ENCODE results near the gene KIF5C.
A peak's percentile ranks its signal among the peaks of the same experiment; 100 is the strongest.

KIF5C gene

DNA sequence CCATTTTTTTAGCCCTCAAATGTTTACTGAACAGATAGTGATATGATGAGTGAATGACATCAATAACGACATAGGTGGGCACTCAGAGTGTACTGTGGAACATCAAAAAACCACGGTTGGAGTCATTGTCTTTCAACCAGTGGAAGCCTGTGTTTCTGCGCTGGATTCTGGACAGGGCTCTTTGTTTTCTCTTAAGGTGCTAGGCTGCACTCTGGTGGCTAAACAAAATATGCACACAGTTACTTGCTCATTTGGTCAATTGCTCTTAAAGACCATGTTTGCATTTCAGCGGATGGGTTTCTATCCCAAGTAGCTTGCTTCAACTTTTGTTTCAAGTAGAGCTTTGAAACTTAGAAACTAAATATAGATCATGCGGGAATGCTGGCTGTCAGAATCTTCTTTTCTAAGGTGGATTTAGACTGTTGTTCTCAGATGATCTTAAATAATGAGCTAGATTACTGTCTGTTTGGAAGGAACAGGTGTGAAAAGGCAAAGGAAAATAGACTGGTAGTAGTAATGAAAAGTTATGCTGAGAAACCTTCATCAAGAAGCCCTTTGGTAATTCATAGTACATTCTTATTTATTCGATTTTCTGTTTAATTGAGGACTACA is 115.0 kb downstream of the KIF5C start:
- peak; percentile 5 for DNase-seq (ENCODE audit: low read depth)

DNA sequence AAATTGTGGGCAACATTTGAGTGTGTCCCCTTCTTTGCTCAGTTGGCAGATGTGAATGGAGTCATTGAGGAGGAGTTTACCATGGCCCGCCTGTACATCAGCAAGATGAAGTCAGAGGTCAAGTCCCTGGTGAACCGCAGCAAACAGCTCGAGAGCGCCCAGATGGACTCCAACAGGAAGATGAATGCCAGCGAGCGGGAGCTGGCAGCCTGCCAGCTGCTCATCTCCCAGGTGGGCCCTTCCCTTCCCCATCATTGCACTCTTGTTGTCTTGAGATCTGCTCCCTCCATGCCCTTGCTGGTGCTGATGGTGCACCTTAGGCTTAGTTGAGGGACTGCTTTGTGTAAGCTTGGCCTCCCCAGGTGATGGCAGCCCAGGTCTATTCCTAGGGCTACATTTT is 115.9 kb downstream of the KIF5C start:
- DNase-seq (ENCODE audit: low read depth), result no peak

DNA sequence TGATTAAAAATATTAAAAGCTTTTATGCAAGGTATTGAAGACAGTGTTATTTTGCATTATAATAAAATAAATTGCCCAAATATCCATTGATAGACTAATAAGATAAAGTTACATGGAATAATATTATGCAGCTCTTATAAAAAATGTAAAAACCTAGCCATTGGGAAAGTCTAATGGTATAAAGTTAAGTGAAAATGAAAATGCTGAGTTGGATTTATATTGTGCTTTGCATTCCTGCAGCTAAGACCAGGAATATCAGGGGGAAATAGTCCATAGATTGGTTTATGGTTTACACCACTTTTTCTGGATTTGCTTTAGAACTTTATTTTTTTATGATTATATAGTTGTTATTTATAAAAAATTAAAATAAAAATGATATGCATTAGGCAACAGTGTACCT is 117.4 kb downstream of the KIF5C start:
- DNase-seq (ENCODE audit: low read depth), result no peak

DNA sequence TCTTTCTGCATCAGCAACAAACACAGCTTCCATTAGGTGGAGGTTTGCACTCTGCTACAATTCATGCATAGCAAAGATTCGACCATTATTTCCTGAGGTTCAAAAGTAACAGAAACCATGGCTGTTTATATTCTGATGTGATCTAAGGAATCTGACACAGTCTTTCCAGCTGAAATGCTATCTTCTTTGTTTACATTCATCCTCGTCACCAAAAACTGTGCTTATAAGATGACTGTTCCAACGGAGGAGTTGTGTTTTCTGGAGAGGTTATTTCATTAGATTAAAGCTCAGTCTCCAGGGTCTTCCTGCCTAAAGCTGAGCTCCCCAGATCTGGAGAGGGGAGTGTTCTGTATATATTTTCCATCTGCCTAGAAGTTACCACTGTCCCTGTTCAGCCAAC is 118.3 kb downstream of the KIF5C start:
- no peak for DNase-seq (ENCODE audit: low read depth)

DNA sequence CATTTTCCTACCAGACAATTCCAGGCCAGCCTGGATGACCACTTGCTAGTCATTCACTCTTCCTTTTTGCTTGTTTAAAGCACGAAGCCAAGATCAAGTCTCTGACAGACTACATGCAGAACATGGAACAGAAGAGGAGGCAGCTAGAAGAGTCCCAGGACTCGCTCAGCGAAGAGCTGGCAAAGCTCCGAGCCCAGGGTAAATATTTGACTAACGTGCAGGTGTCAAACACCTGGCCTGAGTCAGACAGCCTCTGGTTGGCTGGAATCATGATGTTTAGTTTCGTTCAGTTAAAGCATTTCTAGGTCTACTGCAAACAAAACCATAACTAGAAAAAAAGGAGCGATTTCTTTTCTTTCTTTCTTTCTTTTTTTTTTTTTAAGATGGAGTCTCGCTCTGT is 119.3 kb downstream of the KIF5C start:
- DNase-seq (ENCODE audit: low read depth), result no peak

DNA sequence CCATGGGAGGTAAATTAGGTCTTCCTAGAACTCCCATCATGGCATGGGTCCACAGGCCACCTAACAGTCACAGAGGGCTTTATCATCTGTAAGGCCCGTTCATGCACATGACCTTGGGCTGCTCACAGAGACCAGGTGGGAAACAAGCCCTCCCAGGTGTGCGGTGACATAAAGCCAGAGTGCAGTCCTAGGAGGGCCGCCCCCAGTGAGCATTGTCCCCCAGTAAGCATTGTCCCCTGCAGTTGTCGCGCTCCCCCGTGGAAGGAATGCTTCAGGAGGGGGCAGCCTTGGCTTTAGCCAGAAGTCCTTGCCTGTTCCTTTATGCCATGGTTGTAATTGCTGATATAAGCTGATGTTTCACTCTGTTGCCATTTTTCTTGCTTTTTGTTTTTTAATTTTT is 121.8 kb downstream of the KIF5C start:
- no peak for DNase-seq (ENCODE audit: low read depth)

DNA sequence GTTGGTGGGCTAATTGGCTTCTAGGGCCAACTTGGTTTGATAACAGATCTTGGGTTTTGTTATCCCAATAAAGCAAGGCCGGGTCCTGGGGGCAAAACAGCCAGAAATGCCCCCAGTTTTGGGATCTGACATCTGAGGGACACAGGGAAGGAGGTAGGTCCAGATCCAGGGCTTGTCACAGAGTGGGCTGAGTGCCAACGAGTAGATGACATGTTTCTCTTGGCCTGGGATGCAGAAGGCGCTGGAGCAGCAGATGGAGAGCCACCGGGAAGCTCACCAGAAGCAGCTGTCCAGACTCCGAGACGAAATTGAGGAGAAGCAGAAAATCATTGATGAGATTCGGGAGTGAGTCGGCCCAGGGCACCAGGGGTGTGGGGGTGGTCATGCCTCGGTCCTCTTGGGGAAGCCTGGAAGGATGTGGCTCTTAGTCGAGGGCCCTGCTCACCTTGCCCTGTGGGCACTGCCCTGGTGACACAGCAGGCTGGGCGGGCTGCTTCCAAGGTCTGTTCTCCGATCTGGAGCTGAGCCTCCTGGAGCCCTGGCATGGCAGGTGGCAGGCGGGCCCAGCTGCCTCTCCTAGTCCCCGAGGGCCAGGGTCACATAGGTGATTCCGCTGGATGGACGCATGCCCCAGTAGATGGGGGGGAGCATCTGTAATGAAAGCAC is 123.3 kb downstream of the KIF5C start:
- no peak for DNase-seq (ENCODE audit: low read depth)

DNA sequence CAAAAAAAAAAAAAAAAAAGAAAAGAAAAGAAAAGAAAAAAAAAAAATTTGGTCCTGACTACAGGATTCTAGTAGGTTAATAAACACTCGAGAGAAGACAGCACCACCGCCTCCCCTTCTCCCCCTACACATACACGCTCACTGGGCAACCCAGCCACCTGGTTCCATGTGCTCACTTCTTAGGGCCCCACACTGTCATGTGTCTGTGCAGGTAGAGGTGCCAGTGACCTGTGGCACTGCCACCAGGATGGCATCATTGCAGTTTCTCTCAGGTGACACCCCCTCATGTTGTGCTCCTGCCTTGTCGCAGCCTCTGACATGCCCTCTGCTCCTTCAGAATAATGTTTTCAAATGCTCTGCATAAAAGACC is 123.8 kb downstream of the KIF5C start:
- no peak for DNase-seq (ENCODE audit: low read depth)

DNA sequence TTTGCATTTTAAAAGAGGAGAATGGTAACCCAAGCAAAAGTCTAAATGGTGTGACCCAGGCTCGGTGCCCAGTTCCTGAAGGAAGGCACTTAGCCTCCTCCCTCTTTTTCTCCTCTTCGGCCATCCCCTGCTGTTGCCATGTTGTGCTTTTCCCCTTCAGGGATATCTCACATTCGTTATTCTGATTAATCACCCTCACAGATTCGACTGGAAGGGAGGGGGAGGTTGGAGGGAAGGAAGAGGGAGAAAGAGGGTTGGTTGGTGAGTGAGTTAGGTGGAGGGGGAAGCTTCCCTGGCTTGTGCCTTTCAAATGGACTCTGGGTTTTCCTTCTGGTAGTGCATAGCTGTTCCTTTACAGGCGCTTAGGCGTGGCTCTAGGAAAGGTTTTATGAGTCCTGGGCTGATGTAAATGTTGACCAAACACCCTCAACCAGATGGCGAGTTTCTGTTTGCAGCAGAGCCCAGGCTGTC is 124.5 kb downstream of the KIF5C start:
- DNase-seq (ENCODE audit: low read depth), result no peak

DNA sequence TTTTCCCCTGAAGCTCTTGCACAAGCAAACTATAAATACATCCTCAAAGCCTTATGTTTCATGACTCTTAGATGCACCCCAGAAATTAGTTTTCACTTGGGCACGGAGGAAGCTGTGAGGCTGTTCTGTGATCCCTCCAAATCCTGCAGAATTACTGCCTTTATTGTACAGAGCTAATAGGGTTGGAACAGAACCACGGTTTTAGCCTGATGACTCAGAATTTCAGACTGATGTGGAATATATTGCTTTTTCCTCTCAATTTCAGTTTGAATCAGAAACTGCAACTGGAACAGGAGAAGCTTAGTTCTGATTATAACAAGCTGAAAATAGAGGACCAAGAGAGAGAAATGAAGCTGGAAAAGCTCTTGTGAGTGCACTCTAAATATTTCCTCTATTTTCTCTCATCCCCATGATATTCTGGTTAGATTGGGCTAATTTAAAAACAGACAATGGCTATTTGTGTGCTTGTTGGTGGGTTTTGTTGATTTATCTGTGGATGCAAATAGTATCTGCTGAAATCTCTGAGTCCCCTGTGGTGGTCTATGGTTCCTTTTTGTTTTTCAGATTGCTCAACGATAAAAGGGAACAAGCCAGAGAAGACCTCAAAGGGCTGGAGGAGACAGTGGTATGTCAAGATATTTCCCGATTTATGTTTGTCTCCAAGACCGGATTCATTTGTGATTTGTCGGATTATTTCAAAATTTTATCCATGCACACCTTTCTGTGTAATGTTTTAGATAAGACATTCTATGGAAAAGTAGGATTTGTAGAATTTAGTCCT is 125.3 kb downstream of the KIF5C start:
- DNase-seq (ENCODE audit: low read depth), result no peak

DNA sequence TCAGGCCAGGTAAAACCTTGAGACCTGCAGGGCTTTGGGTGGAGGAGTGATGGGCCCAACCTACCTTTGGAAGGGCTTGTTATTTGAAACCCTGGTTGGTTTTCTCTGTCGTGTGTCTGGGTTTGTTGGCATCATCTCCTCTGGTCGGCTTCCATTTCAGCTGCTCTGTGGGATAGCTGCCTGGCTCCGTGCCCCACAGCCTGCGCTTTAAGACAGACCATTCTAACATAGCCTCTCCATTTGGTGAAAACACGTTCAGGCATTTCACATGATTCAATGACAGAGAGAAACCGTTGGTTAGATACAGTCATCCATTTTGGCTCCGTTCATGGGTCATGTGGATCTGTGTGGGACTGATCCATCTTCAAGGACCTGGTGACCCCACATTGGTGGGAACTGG is 126.5 kb downstream of the KIF5C start:
- DNase-seq (ENCODE audit: low read depth), result no peak

DNA sequence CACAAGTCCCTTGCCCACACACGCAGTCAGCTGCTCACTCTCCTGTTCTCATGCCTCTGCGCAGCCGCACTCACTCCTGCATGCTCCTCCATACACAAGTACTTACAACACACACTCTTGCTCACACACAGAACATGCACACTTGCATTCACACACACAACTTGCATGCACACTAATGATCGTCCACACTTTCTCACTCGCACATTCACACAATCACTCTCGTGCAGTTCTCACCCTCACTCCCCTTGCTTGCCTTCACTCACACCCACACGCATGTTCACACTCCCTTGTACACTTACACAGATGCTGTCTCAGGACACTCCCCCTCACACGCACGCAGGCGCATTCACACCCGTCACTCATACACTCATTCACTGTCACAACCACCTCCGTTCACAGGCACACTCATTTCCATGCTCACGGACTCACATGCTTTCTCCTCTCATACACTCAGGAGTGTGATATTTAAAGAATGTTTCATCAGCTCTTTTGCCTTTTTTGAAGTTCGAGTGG is 127.4 kb downstream of the KIF5C start:
- no peak for DNase-seq (ENCODE audit: low read depth)

DNA sequence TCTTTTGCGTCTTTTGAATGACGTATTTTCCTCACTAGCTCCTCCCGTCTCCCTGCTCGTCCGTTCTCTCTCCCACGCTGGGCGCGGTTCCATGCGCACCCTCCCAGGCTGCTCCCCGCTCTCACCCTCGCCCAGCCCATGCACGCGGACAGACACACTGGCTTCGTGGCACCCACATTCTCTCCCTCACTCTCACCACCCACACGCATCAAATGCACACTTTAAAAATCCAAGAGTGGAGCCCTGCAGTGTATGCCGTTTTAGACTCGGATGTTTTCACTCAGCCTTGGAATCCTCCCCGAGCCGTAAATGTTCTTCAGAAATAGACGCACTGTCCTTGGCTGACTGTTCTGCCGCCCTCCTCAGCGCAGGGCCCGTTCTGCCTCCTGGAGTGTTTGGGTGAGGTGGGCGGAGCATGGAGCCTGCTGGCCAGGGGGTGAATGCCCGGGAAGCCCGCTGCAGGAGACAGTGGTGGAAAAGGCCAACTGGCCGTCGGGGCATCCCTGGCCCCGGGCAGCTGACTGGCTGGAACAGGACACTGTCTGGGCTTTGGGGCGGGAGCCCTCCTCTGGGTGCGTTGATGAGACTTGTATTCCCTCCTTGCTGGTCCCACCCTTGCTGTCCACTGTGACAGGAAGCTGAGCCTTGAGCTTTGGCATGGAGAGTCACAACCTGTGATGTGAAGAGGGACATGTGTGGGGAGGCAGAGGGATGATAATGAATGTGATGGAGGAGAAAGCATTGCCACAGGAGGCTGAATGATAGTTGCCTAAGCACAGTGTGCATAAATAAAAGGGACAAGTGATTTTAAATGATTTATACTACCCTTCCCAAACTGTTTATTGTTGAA is 128.1 kb downstream of the KIF5C start:
- DNase-seq (ENCODE audit: low read depth), result no peak

DNA sequence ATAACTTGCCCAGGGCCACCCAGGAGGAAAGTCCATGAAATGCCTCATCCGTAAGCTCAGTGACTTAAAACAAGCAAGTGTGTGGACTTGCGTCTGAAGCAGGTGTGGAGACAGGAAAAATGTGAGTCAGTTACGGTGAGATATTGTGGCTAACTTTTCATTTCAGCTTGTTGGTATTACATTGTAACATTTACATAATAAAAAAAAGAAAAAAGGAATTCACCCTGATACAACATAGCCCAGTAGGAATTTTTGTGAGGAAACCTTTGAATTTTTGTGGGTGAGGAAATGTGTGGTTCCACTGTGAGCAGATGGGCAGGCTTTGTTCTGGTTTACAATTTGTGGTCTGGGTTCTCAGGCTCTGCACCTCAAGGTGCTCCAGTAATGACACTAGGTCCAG is 129.8 kb downstream of the KIF5C start:
- DNase-seq (ENCODE audit: low read depth), result no peak

DNA sequence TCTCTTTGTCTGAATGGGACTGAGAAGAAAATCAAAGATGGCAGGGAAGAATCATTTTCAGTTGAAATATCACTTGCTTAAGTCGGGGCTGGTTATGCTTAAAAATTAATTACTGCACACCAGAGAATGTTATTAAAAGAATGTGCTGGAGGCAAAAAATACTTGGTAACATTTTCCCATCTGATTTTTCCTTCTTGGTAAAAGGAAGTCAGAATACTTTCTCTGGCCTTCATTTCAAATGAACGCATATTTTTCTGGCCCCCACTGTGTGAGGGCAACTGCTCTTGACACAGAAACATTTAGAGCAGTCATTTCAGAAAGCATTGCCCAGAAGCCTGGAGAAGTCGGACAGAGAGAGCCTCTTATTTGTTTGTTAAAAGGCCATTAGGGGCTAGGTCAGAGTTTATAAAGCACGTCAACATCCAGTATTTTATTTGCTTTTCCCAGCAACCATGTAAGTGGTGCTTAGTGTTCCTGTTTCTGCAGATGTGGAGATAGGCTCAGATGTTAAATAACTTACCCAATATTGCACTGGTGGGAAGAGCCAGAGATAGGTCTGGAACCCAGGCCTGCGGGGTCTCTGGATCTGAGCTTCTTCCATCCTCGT is 130.5 kb downstream of the KIF5C start:
- DNase-seq (ENCODE audit: low read depth), result no peak

DNA sequence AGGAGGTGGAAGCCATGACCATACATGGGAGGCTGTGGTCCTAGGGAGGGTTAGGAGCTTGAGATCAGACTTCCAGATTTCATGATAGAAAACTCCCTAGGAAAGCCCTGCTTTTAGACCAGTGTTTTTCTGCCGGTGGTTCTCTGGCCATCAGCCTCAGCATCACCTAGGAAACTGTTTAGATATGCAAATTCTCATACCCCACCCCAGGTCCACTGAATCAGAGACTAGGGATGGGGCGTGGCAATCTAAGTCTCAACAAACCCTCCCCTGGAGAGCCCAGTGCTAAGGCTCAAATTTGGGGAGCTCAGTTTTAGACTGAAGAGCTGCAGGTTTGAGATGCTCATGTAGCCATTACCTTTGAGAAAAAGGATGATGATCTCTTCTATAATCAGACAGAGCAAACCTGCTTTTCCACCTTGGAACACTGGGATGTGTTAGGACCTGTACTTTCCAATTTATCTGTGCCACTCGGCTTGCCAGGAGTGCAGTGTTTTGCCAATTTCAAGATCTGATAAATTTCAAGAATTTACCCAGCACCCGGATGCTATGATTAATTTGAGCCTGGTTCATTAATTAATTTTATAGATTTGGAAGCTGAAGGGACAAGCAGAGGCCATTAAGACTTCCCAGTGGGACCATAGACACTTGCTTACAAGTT is 132.0 kb downstream of the KIF5C start:
- DNase-seq (ENCODE audit: low read depth), result no peak

DNA sequence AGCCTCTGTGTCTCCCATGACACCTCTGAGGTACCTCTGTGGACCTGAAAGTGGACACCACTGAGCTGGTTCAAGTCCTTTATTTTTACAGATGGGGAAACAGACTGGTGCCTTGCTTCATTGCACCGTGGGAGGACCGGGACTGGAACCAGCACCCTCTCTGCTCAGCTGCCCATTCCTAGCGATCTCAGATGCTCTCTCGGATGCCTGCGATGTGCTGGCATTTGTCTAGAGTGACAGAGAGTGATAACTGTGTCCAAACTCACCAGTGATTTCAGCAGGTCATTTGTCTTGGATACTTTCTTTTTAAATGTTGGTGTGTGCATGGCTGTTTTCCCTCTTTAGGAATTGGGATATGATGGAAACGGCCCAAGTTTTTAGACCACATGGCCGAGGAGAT is 133.4 kb downstream of the KIF5C start:
- no peak for DNase-seq (ENCODE audit: low read depth)

DNA sequence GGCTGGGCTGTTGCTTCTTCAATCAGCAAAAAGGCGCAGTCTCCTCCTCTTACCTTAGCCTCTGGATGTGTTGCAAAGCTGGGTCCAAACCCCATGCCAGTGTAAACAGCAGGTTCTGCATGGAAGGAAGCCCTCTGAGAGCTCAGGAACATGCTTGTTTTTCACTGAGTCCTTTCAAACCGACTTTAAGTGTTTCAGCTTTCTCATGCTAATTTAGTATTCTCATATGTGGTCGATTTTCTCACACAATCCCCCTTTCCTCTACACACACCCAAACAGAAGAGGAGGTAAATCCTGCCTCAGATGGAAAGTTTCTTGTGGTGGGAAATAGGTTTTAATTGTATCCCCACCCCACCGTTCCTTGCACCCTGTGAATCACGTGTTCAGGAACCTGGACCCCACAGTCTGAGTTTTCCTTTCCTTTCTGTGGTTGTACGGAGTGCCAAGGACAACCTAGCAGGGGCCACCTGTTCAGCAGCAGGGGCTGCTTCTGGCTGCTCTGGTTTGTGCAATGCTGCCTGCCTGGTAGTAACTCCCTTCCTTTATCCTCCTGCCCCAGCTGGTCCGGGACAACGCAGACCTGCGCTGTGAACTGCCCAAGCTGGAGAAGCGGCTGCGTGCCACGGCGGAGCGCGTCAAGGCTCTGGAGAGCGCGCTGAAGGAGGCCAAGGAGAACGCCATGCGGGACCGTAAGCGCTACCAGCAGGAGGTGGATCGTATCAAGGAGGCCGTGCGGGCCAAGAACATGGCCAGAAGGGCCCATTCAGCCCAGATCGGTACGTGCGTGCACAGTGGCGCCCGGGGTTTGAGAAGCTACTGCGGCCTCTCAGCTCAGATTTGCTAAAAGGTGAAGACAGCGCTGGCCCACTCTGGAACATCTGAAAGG is 134.8 kb downstream of the KIF5C start:
- no peak for DNase-seq (ENCODE audit: low read depth)

DNA sequence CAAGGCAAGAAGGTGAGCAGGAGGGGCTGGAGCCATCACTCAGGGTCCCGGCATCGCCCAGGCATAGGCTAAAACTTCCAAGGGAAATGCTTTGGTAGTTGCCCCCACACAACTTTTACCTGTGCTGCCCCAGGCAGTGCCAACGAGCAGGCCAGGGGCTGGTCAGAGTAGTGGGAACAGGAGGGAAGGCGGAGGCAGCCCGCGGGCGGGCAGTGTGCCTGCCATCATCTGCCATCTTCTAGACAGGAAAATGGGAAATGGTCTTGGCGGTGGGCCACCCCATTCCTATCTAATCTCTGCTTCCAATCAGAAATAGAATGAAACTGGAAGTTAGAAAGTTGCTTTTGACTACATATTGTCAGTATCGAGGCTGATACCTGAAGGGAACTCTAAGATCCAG is 137.5 kb downstream of the KIF5C start:
- DNase-seq (ENCODE audit: low read depth), result no peak

DNA sequence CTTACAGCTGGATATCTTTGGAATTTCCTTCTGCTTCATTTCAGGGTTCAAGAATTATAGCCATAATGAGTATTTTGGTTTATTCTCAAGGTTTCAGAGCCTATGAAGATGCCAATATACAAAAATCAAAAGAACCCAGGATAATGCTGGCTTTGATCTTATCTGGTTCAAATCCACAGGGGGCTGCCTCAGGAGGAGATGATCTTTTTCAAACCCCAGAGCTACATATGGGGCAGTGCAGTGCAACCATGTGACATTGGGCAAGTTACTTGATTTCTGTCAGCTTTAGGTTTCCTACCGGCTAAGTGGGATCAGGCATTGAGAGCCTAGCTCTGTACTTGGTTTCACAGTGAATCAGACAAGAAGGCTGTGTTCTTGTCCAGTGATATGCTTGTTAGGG is 140.5 kb downstream of the KIF5C start:
- no peak for DNase-seq (ENCODE audit: low read depth)
